Dermis microvascular lymphatic vessel endothelial cell (primary cell): ENCODE data around the gene TMEM181. TPM values are rescaled to one million over a fixed set of nuclear protein-coding genes. Genes with fewer than 3 reads are reported as not detected.
"Not testable (repeated sequence)": the region's sequence is repeated elsewhere in the genome, so short reads cannot be mapped to it uniquely, and the experiment has no call there.

ENCODE experiments used
- DNase-seq, 2 donors: peaks; one replicate each; pipeline versions ENCODE4 v3.0.0 to v3.0.0-alpha.2; 2010; ENCODE audit warnings: low read depth in 2 of 2
- total RNA-seq: library from RNA; depleted of rRNA; stranded (reverse); fragments of >200 nt; gene quantifications from 2 replicates; pipeline ENCODE4 v1.2.1, GENCODE V29; 2014

The TMEM181 gene
- total RNA-seq, 1 donor from 2014 or later, result 32.2 TPM

DNA sequence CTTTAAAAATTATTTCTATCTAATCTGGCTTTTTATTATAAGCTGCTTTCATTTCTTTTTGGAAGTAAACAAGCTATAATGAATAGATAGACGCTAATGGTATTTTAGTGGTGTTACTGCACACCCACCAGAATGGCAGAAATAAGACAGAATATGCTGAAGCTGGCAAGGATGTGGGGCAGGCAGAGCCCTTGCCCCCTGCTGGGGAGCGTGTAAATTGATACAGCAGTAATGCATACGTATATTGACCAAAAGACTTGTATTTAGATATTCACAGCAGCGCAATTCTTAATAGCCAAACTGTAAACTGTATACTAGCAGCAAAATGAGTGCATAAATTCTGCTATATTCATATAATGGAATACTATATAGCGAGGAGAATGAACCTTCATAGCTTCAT lies 35.3 kb downstream of the TMEM181 start:
- peak in 1 of 2 donors; percentile 40 for DNase-seq

GRCh38 chr6:158596861-158597260 lies 37.0 kb downstream of the TMEM181 start:
- no peak for DNase-seq

GRCh38 chr6:158597565-158597964 lies 37.7 kb downstream of the TMEM181 start:
- DNase-seq, result no peak

- DNase-seq, result no peak
These were observed 39.7 kb downstream of the TMEM181 start for GRCh38 chr6:158599635-158600034.

DNA sequence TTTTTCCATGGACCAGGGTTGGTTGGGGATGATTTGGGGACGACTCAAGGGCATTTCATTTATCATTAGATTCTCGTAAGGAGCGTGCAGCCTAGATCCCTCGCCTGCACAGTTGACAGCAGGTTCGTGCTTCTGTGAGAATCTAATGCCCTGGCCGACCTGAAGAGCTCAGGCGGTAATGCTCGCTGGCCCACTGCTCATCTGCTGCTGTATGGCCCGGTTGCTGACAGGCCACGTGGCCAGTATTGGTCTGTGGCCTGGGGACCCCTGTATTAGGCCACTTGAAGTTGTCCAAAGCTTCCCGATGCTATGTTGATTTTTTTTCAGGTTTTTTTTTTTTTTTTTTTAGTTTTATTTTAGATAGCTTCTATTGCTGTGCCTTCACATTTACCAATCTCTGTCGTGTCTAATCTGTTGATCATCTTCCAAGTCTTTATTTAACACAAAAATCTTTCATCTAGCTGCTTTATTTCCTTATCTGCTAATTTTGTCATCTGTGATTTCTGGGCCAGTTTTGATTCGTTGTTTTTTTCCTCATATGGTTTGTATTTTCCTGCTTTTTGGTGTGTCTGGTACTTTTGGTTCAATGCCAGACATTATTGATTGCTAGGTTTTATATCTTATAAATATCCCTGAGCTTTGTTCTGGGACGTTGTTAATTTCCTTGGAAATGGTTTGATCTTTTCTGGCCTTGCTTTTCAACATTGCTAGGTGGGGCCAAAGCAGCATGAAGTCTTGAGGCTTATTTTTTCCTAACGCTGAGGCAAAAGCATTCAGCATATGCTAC lies 43.6 kb downstream of the TMEM181 start:
- DNase-seq, result no peak

GRCh38 chr6:158604048-158604406 lies 44.1 kb downstream of the TMEM181 start:
- DNase-seq, result no peak

GRCh38 chr6:158605266-158605878 lies 45.5 kb downstream of the TMEM181 start:
- peak; percentile 64 to 79 for DNase-seq

- not testable (repeated sequence) for DNase-seq
These were observed 46.1 kb downstream of the TMEM181 start for GRCh38 chr6:158606011-158606410.

DNA sequence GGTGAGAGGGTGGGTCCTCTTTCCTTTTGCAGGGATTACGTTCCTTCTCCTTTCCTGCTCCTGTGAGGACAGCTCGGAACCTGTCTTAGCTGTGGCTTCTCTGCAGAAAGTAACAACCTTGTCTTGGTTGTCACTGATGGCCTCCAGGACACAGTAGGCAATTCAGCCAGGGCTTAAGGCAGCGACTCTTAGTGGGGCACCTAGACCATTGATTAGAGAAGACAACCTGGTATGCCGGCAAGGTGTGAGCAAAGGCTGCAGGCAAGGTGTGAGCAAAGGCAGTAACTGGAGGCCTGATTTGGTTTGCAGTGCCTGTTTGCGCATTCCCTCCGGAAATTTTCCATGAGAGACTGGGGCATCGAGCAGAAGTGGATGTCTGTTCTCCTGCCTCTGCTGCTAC lies 47.0 kb downstream of the TMEM181 start:
- DNase-seq, result no peak

DNA sequence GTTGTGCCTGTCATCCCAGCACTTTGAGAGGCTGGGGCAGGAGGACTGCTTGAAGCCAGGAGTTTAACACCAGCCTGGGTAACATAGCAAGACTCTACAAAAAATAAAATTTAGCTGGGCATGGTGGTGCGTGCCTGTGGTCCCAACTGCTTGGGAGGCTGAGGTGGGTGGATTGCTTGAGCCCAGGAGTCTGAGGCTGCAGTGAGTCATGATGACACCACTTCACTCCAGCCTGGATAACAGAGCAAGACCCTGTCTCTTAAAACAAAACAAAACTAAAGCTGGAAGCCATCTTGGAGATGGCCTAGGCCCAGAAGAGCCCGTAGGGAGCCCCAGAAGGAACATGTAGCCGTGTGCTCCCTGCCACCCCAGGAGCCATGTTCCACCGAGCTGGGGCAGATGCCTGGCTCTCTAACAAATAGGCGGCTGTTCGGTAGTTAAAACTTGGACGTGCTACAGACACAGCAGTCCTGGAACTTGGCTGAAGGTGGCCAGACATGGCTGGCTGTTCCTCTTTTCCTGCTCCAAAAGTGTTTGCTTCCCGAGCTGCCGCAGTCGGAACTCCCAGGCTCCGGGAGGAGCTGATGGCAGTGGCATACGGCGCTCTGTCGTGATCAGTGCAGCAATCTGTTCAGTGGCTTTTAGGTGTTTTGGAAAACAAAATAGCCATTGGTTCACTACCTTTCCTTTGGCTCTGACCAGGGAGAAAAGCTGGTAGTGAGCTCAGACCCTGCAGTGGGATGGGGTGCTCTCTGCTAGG lies 47.7 kb downstream of the TMEM181 start:
- DNase-seq, result no peak

DNA sequence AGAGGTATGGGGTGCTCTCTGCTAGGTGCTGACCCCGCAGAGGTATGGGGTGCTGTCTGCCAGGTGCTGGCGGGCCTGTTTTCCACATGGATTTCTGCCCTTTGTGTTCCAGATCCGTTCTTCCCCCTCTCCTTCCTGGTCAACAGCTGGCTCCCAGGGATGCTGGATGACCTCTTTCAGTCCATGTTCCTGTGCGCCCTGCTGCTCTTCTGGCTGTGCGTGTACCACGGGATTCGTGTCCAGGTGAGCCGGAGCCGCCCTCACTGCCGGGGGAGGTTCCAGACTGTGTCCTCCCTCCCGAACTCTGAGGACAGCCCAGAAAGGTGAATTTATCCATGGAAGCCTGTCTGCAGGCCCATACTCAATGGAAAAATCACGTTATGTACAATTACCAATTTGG lies 48.3 kb downstream of the TMEM181 start:
- no peak for DNase-seq

GRCh38 chr6:158609455-158610155 lies 49.7 kb downstream of the TMEM181 start:
- no peak for DNase-seq

GRCh38 chr6:158610319-158610968 lies 50.6 kb downstream of the TMEM181 start:
- no peak for DNase-seq

- DNase-seq, result no peak
These were observed 51.1 kb downstream of the TMEM181 start for GRCh38 chr6:158611039-158611438.

GRCh38 chr6:158611541-158612370 lies 51.9 kb downstream of the TMEM181 start:
- DNase-seq, result no peak

GRCh38 chr6:158614606-158615005 lies 54.7 kb downstream of the TMEM181 start:
- not testable (repeated sequence) for DNase-seq

DNA sequence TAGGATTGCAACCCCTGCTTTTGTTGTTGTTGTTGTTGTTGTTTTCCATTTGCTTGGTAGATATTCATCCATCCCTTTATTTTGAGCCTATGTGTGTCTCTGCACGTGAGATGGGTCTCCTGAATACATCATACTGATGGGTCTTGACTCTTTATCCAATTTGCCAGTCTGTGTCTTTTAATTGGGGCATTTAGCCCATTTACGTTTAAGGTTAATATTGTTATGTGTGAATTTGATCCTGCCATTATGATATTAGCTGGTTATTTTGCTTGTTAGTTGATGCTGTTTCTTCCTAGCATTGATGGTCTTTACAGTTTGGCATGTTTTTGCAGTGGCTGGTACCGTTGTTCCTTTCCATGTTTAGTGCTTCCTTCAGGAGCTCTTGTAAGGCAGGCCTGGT lies 58.4 kb downstream of the TMEM181 start:
- not testable (repeated sequence) for DNase-seq

GRCh38 chr6:158619922-158620801 lies 60.3 kb downstream of the TMEM181 start:
- no peak for DNase-seq

DNA sequence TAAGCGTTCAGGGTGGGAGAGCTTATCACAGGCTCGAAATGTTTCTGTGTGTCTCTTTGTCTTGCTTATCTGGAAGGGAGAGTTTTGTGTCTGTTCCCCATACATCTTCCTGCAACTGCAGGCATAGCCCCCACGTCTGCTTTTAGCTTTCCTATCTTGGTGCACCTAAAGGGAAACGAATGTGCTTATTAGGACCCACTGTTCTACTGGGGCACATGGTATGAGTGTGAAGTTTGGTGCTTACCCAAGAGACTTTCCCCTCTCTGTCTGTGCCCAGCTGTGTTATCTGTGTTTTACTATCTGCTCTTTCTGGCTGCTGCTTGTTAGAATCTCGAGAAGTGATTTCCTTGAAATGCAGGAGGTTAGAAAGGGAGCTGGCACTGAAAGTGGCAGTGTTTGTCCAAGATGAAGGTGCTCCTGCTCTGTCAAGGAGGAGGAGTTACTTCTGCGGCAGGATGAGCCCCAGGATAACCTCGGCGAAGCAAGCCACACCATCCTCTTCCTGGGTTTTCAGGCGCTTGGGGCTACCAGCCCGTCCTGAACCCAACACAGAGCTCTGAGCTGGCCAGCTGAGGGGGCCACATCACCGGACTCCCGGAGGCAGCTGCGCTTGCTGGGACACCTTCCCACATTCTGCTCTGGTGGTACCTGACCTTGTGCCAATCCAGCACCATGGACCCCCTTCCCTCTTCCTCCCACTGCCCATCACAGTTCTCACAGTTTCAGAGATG lies 61.2 kb downstream of the TMEM181 start:
- no peak for DNase-seq
